Measurements from ENCODE around the gene CCND2.

GRCh38 chr12:4275016-4275869 lies 1.7 kb downstream of the CCND2 start:
- no peak for TF ChIP-seq CTCF (IDR thresholded peaks at IDR 0.05)
- TF ChIP-seq EP300 (IDR thresholded peaks at IDR 0.05) = no peak
- peak; percentile 71 for TF ChIP-seq POLR2AphosphoS5 (IDR thresholded peaks at IDR 0.05)
- TF ChIP-seq POLR2A (IDR thresholded peaks at IDR 0.05) = peak in 1 of 2 donors; percentile 5
